ENCODE results near the gene TNRC6A.
A peak's percentile ranks its signal among the peaks of the same experiment; 100 is the strongest.

Gene TNRC6A

DNA sequence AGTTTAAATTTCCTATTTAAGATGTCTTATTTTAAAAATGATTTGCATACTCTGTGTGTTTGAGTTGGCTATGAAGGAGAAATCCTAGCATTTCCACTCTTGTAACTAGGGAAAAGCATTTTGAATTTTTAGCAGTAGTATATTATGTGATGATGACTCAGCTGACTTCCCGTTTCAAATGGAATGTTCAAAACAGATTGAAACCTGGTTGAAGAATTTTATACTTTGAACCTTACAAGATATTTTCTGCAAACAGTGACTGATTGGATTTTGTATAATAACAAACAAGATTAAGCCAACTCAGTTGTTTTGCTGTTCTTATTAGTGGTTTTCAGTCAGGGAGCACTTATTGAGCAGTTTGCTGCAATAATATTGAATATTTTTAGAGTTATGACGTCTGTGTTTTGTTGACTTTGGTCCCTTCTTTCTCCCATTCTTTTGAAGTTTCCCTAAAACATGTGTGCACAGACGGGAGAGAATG is 8.0 kb downstream of the TNRC6A start:
- H3K4me3 ChIP-seq (ENCODE audit: low read depth, low read length): no peak overlapping the region
- no peak overlapping the region for H2BK5ac ChIP-seq (ENCODE audit: low read depth, low read length, poor library complexity)
- H3K27me3 ChIP-seq (ENCODE audit: insufficient read depth, low read length): no peaks in the 10 kb centered on the region
- H4K8ac ChIP-seq (ENCODE audit: low read depth, low read length): no peak overlapping the region
- no peaks in the 10 kb centered on the region for H3K79me1 ChIP-seq (ENCODE audit: low read length)
- peak in 1 of 2 donors; percentile 26 for DNase-seq
- no CpG with 5 or more reads among the region's 3 CpGs for WGBS (ENCODE audit: extremely low coverage, insufficient coverage, insufficient read length)
- no peaks in the 10 kb centered on the region for H3K9me3 ChIP-seq (ENCODE audit: insufficient read depth, low read depth, low read length)
- H2AK5ac ChIP-seq (ENCODE audit: low read length): no peak overlapping the region
- H2AFZ ChIP-seq (ENCODE audit: insufficient read depth, low read length, poor library complexity): no peak overlapping the region
- H2BK120ac ChIP-seq (ENCODE audit: insufficient read depth, low read length, poor library complexity): no peak overlapping the region
- no peak overlapping the region for H3K4ac ChIP-seq (ENCODE audit: low read depth, low read length)
- H3K9ac ChIP-seq (ENCODE audit: low read length): no peak overlapping the region
- H4K12ac ChIP-seq (ENCODE audit: low read depth, low read length): no peak overlapping the region
- H3K14ac ChIP-seq (ENCODE audit: low read length): no peak overlapping the region
- H3K4me2 ChIP-seq (ENCODE audit: low read length): no peak overlapping the region
- H3K18ac ChIP-seq (ENCODE audit: low read length): no peak overlapping the region
- peaks cover 0 to 9% of the 10 kb centered on the region in 2 experiments for H3K4me1 ChIP-seq (ENCODE audit: control insufficient read depth in 1 of 2, insufficient read depth in 2 of 2, low read length in 2 of 2)
- H2BK12ac ChIP-seq (ENCODE audit: low read length): no peak overlapping the region
- no peak overlapping the region for H3K23ac ChIP-seq (ENCODE audit: low read length)
- peaks cover 15% of the 10 kb centered on the region in 2 experiments for H3K36me3 ChIP-seq (ENCODE audit: control insufficient read depth in 1 of 2, insufficient read depth in 2 of 2, low read length in 2 of 2)
- H4K91ac ChIP-seq (ENCODE audit: low read depth, low read length): no peak overlapping the region
- H3K79me2 ChIP-seq (ENCODE audit: control insufficient read depth, insufficient read depth, low read length, poor library complexity): peaks cover 5% of the 10 kb centered on the region
- no peak overlapping the region for H3K27ac ChIP-seq (ENCODE audit: low read depth, low read length)

DNA sequence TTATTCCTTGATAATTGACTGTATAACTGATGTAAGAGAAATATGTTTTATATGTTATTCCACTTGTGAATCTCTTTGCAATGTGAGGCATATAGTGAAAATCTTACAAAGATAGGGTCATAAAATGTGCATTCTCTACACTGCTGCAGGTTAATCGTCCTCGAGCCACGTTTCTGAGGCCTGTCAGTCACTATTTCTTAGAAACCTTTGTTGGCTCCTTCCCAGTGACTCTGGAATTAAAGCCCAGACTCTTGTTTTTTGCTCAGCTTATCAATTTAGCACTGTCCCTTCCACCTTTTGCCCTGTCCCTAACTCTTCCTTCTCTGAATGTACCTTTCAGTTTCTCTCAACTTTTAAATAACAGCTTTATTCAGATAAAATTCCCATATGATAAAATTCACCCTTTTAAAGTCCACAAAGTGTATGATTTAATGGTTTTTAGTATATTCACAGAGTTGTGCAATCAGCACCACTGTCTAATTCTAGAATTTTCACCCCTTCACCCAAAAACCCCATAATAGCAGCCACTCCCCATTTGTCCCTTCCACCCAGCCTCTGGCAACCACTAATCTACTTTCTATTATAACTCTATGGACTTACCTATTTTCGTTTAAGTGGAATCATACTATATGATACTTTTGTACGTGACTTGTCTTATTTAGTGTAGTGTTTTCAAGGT is 8.6 kb downstream of the TNRC6A start:
- no CpG with 5 or more reads among the region's 5 CpGs for WGBS (ENCODE audit: extremely low coverage, insufficient coverage, insufficient read length)

DNA sequence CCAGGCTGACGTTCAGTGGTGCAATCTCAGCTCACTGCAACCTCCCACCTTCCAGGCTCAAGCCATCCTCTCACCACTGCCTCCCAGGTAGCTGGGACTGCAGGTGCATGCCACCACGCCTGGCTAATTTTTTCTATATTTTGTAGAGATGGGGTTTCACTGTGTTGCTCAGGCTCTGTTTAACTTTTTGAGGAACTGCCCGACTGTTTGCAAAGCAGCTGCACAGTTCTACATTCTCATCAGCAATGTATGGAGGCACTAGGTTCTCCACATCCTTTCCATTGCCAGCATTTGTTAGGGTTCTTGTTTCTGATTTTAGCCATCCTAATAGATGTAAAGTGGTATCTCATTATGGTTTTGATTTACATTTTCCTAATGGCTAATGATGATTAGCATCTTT is 9.4 kb downstream of the TNRC6A start:
- no CpG with 5 or more reads among the region's 3 CpGs for WGBS (ENCODE audit: extremely low coverage, insufficient coverage, insufficient read length)
- Histone ChIP-seq H3K79me2 (ENCODE audit: control insufficient read depth, insufficient read depth, low read length, poor library complexity) (peaks cover 7% of the 10 kb centered on the region), H3K4me3 (ENCODE audit: low read depth, low read length) (no peak overlapping the region), H4K12ac (ENCODE audit: low read depth, low read length) (no peak overlapping the region), H4K91ac (ENCODE audit: low read depth, low read length) (no peak overlapping the region), H3K23ac (ENCODE audit: low read length) (no peak overlapping the region), H3K4ac (ENCODE audit: low read depth, low read length) (peak overlapping the region; percentile 74), H2AFZ (ENCODE audit: insufficient read depth, low read length, poor library complexity) (no peak overlapping the region), H4K8ac (ENCODE audit: low read depth, low read length) (no peak overlapping the region), H3K79me1 (ENCODE audit: low read length) (no peaks in the 10 kb centered on the region), H3K4me1 (ENCODE audit: control insufficient read depth in 1 of 2, insufficient read depth in 2 of 2, low read length in 2 of 2) (peaks cover 0 to 9% of the 10 kb centered on the region in 2 experiments), H2BK120ac (ENCODE audit: insufficient read depth, low read length, poor library complexity) (no peak overlapping the region), H3K14ac (ENCODE audit: low read length) (no peak overlapping the region), H3K27ac (ENCODE audit: low read depth, low read length) (no peak overlapping the region), H2AK5ac (ENCODE audit: low read length) (no peak overlapping the region), H3K9me3 (ENCODE audit: insufficient read depth, low read depth, low read length) (no peaks in the 10 kb centered on the region), H3K27me3 (ENCODE audit: insufficient read depth, low read length) (no peaks in the 10 kb centered on the region), H3K9ac (ENCODE audit: low read length) (no peak overlapping the region), H2BK5ac (ENCODE audit: low read depth, low read length, poor library complexity) (no peak overlapping the region), H2BK12ac (ENCODE audit: low read length) (no peak overlapping the region), H3K36me3 (ENCODE audit: control insufficient read depth in 1 of 2, insufficient read depth in 2 of 2, low read length in 2 of 2) (peaks cover 7% of the 10 kb centered on the region in 2 experiments), H3K4me2 (ENCODE audit: low read length) (no peak overlapping the region), H3K18ac (ENCODE audit: low read length) (no peak overlapping the region)
- no peak for DNase-seq

More for the DNA sequence above, 8.6 kb downstream of the TNRC6A start:
- H2BK120ac ChIP-seq (ENCODE audit: insufficient read depth, low read length, poor library complexity): no peak overlapping the region
- no peak overlapping the region for H2BK12ac ChIP-seq (ENCODE audit: low read length)
- H3K4me3 ChIP-seq (ENCODE audit: low read depth, low read length): no peak overlapping the region
- no peak overlapping the region for H2AK5ac ChIP-seq (ENCODE audit: low read length)
- no peak overlapping the region for H2AFZ ChIP-seq (ENCODE audit: insufficient read depth, low read length, poor library complexity)
- peaks cover 0 to 9% of the 10 kb centered on the region in 2 experiments for H3K4me1 ChIP-seq (ENCODE audit: control insufficient read depth in 1 of 2, insufficient read depth in 2 of 2, low read length in 2 of 2)
- H3K4me2 ChIP-seq (ENCODE audit: low read length): no peak overlapping the region
- no peak overlapping the region for H2BK5ac ChIP-seq (ENCODE audit: low read depth, low read length, poor library complexity)
- no peak overlapping the region for H4K91ac ChIP-seq (ENCODE audit: low read depth, low read length)
- H3K27me3 ChIP-seq (ENCODE audit: insufficient read depth, low read length): no peaks in the 10 kb centered on the region
- no peak overlapping the region for H4K8ac ChIP-seq (ENCODE audit: low read depth, low read length)
- DNase-seq: no peak
- H3K79me2 ChIP-seq (ENCODE audit: control insufficient read depth, insufficient read depth, low read length, poor library complexity): peaks cover 5% of the 10 kb centered on the region
- H3K18ac ChIP-seq (ENCODE audit: low read length): no peak overlapping the region
- no peak overlapping the region for H3K9ac ChIP-seq (ENCODE audit: low read length)
- H3K36me3 ChIP-seq (ENCODE audit: control insufficient read depth in 1 of 2, insufficient read depth in 2 of 2, low read length in 2 of 2): peaks cover 9 to 10% of the 10 kb centered on the region in 2 experiments
- no peaks in the 10 kb centered on the region for H3K79me1 ChIP-seq (ENCODE audit: low read length)
- no peak overlapping the region for H3K14ac ChIP-seq (ENCODE audit: low read length)
- no peak overlapping the region for H4K12ac ChIP-seq (ENCODE audit: low read depth, low read length)
- H3K23ac ChIP-seq (ENCODE audit: low read length): no peak overlapping the region
- H3K4ac ChIP-seq (ENCODE audit: low read depth, low read length): peak overlapping the region; percentile 91
- no peaks in the 10 kb centered on the region for H3K9me3 ChIP-seq (ENCODE audit: insufficient read depth, low read depth, low read length)
- no peak overlapping the region for H3K27ac ChIP-seq (ENCODE audit: low read depth, low read length)

DNA sequence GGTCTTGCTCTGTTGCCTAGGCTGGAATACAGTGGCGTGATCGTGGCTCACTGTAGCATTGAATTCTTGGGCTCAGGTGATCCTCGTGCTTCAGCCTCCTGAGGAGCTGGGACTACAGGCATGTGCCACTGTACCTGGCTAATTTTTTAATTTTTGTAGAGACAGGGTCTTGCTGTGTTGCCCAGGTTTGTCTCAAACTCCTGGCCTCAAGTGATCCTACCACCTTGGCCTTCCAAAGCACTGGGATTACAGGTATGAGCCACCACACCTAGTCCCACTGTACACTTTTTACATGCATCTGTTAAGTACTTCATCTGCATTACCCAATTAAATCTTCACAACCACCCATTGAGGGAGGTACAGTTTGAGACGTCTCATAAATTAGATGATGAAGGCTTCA is 12.4 kb downstream of the TNRC6A start:
- no peak overlapping the region for H3K27ac ChIP-seq (ENCODE audit: low read depth, low read length)
- no peak overlapping the region for H4K91ac ChIP-seq (ENCODE audit: low read depth, low read length)
- H3K4ac ChIP-seq (ENCODE audit: low read depth, low read length): peak overlapping the region; percentile 99
- peaks cover 9% of the 10 kb centered on the region for H3K79me2 ChIP-seq (ENCODE audit: control insufficient read depth, insufficient read depth, low read length, poor library complexity)
- H3K36me3 ChIP-seq (ENCODE audit: control insufficient read depth in 1 of 2, insufficient read depth in 2 of 2, low read length in 2 of 2): peaks cover 5 to 8% of the 10 kb centered on the region in 2 experiments
- H3K4me1 ChIP-seq (ENCODE audit: control insufficient read depth in 1 of 2, insufficient read depth in 2 of 2, low read length in 2 of 2): peaks cover 0 to 6% of the 10 kb centered on the region in 2 experiments
- no peak overlapping the region for H2BK120ac ChIP-seq (ENCODE audit: insufficient read depth, low read length, poor library complexity)
- no peak overlapping the region for H3K9ac ChIP-seq (ENCODE audit: low read length)
- no peak overlapping the region for H3K4me2 ChIP-seq (ENCODE audit: low read length)
- no peak overlapping the region for H4K12ac ChIP-seq (ENCODE audit: low read depth, low read length)
- H3K4me3 ChIP-seq (ENCODE audit: low read depth, low read length): no peak overlapping the region
- H3K79me1 ChIP-seq (ENCODE audit: low read length): no peaks in the 10 kb centered on the region
- H3K14ac ChIP-seq (ENCODE audit: low read length): no peak overlapping the region
- H3K27me3 ChIP-seq (ENCODE audit: insufficient read depth, low read length): no peaks in the 10 kb centered on the region
- no peak overlapping the region for H2AFZ ChIP-seq (ENCODE audit: insufficient read depth, low read length, poor library complexity)
- H3K23ac ChIP-seq (ENCODE audit: low read length): no peak overlapping the region
- H3K9me3 ChIP-seq (ENCODE audit: insufficient read depth, low read depth, low read length): no peaks in the 10 kb centered on the region
- H2AK5ac ChIP-seq (ENCODE audit: low read length): no peak overlapping the region
- H3K18ac ChIP-seq (ENCODE audit: low read length): no peak overlapping the region
- H2BK5ac ChIP-seq (ENCODE audit: low read depth, low read length, poor library complexity): no peak overlapping the region
- no peak for DNase-seq
- WGBS (ENCODE audit: extremely low coverage, insufficient coverage, insufficient read length): no CpG with 5 or more reads among the region's 4 CpGs
- no peak overlapping the region for H4K8ac ChIP-seq (ENCODE audit: low read depth, low read length)
- no peak overlapping the region for H2BK12ac ChIP-seq (ENCODE audit: low read length)

Measured in trophoblast cell (in vitro differentiated cells and primary cell).